Naive thymus-derived CD8-positive, alpha-beta T cell (primary cell): ENCODE results near the gene MED13L. TPM values are rescaled to one million over a fixed set of nuclear protein-coding genes. Genes with fewer than 3 reads are reported as not detected.

ENCODE experiments used
- ATAC-seq, 2 donors: fragments of 150-1000 bp; cut with Tn5 transposase in 1 of 2; sonication (Bioruptor Pico), chemical (Tn5 transposase) in 1 of 2; 1 replicate in 1 of 2; 2 replicates in 1 of 2; pipeline ENCODE4 v1.10.0; 2021; ENCODE audit warnings: mild to moderate bottlenecking in 2 of 2, moderate library complexity in 2 of 2
- POLR2A ChIA-PET: fragments of 350-600 bp; sonication (Branson Sonifier 250); formaldehyde crosslinking; loops from one replicate; lab custom pipeline; 2021; ENCODE audit warnings: antibody characterized with exemption; lab: Charles Lee
- DNase-seq, 10 donors: peaks; one replicate each; pipeline versions ENCODE4 v3.0.0 to v3.0.0-alpha.2; 2020 to 2022
- H3K27ac Mint-ChIP-seq, 10 donors: one replicate each; pipeline ENCODE4 v1.8.0; 2020 to 2022; ENCODE audit warnings: mild to moderate bottlenecking in 10 of 10, mixed read lengths in 10 of 10, moderate library complexity in 4 of 10, inconsistent platforms in 1 of 10
- H3K27me3 Mint-ChIP-seq, 5 donors: one replicate each; pipeline ENCODE4 v1.8.0; 2021 to 2022; ENCODE audit warnings: mixed read lengths in 5 of 5
- H3K36me3 Mint-ChIP-seq, 3 donors: one replicate each; pipeline ENCODE4 v1.8.0; 2020 to 2022; ENCODE audit warnings: mixed read lengths in 3 of 3, mild to moderate bottlenecking in 2 of 3, inconsistent platforms in 1 of 3
- H3K4me1 Mint-ChIP-seq, 4 donors: one replicate each; pipeline ENCODE4 v1.8.0; 2021 to 2022; ENCODE audit warnings: mixed read lengths in 4 of 4
- H3K4me3 Mint-ChIP-seq, 10 donors: one replicate each; pipeline ENCODE4 v1.8.0; 2020 to 2022; ENCODE audit warnings: mild to moderate bottlenecking in 10 of 10, mixed read lengths in 10 of 10, moderate library complexity in 6 of 10, inconsistent platforms in 1 of 10
- H3K9me3 Mint-ChIP-seq, 9 donors: one replicate each; pipeline ENCODE4 v1.8.0; 2020 to 2022; ENCODE audit warnings: mixed read lengths in 9 of 9, mild to moderate bottlenecking in 3 of 9, inconsistent platforms in 1 of 9, moderate library complexity in 1 of 9
- polyA plus RNA-seq, 3 donors: library from polyadenylated mRNA; unstranded; fragments of 300-500 nt; fragmentation: Illumina TruSeq; gene quantifications; one replicate each; pipeline ENCODE4 v1.2.3, GENCODE V29; 2021
- total RNA-seq, 8 experiments: library from RNA in 2 of 8; stranded (reverse) in 2 of 8; gene quantifications; one replicate each; pipeline ENCODE4 v1.2.3 and lab custom pipeline; 2021 to 2026

Gene MED13L
- total RNA-seq: 100 to 1,000 TPM; 164 TPM
- 1 to 10 TPM; 5.1 to 6.7 (median 6.1) TPM for polyA plus RNA-seq
- 117 to 331 (median 223) reads per million in 6 experiments for total RNA-seq (lab: John Stamatoyannopoulos, UW)

GRCh38 chr12:116277467-116278278 is at the start of gene MED13L:
MED13L (minus strand) TSS chr12:116277693; CDS start chr12:116277131, 562 bp downstream.
- Mint-ChIP-seq H3K4me3 (peak within 1 kb of the TSS; percentile 91 to 98 (median 96)), H3K9me3 (no peaks in the 10 kb centered on the region), H3K36me3 (no peaks in the 10 kb centered on the region), H3K4me1 (peaks cover 16 to 50% (median 38%) of the 10 kb centered on the region in 4 donors), H3K27ac (peak within 1 kb of the TSS; percentile 93 to 98 (median 95)), H3K27me3 (no peaks in the 10 kb centered on the region)
- ATAC-seq (peak; percentile 79 to 81), DNase-seq (peak; percentile 82 to 93 (median 90))
- POLR2A ChIA-PET: interaction anchor here (0.6 to 1.4 kb wide), 7 partner anchors 12 to 282 kb away, joined by 3 to 5 read pairs (median 3); partner anchors contain the start of gene MAP1LC3B2

- peak overlapping the region in 9 of 10 donors; percentile 12 to 59 (median 52) for H3K4me3 Mint-ChIP-seq
- POLR2A ChIA-PET: interaction anchor here (0.7 to 1.0 kb wide), 2 partner anchors 18 to 33 kb away, joined by 3 read pairs; no protein-coding TSS in a partner anchor
Observed at GRCh38 chr12:116325336-116325664, 47.8 kb upstream of the MED13L start.

GRCh38 chr12:116324654-116325335 is 47.3 kb upstream of the MED13L start:
- DNase-seq (no peak), ATAC-seq (no peak)
- H3K27ac Mint-ChIP-seq: peak overlapping the region; percentile 77 to 95 (median 88)
- peaks cover 0 to 2% (median 0%) of the 10 kb centered on the region in 9 donors for H3K9me3 Mint-ChIP-seq
- peak overlapping the region; percentile 12 to 62 (median 54) for H3K4me3 Mint-ChIP-seq
- H3K4me1 Mint-ChIP-seq: peaks cover 18 to 47% (median 37%) of the 10 kb centered on the region in 4 donors
- no peaks in the 10 kb centered on the region for H3K27me3 Mint-ChIP-seq
- no peaks in the 10 kb centered on the region for H3K36me3 Mint-ChIP-seq
- POLR2A ChIA-PET: interaction anchor here (0.7 kb wide), 1 partner anchor 33 kb away, joined by 3 read pairs; no protein-coding TSS in a partner anchor

More at GRCh38 chr12:116325336-116325664, 47.8 kb upstream of the MED13L start:
- peaks cover 0 to 2% (median 0%) of the 10 kb centered on the region in 9 donors for H3K9me3 Mint-ChIP-seq
- H3K4me1 Mint-ChIP-seq: peaks cover 13 to 42% (median 32%) of the 10 kb centered on the region in 4 donors
- H3K36me3 Mint-ChIP-seq: no peaks in the 10 kb centered on the region
- ATAC-seq (peak; percentile 89 to 97), DNase-seq (peak in 6 of 10 donors; percentile 6 to 58 (median 32))
- no peaks in the 10 kb centered on the region for H3K27me3 Mint-ChIP-seq
- H3K27ac Mint-ChIP-seq: peak overlapping the region; percentile 77 to 95 (median 88)

GRCh38 chr12:116323406-116324386 is 46.2 kb upstream of the MED13L start:
- POLR2A ChIA-PET: interaction anchor here (0.6 to 1.8 kb wide), 3 partner anchors 11 to 164 kb away, joined by 3 to 4 read pairs (median 4); no protein-coding TSS in a partner anchor
- peak overlapping the region in 3 of 10 donors; percentile 28 to 55 (median 54) for H3K4me3 Mint-ChIP-seq
- no peaks in the 10 kb centered on the region for H3K36me3 Mint-ChIP-seq
- no peaks in the 10 kb centered on the region for H3K27me3 Mint-ChIP-seq
- ATAC-seq: no peak
- H3K4me1 Mint-ChIP-seq: peaks cover 25 to 57% (median 47%) of the 10 kb centered on the region in 4 donors
- H3K9me3 Mint-ChIP-seq: peaks cover 0 to 2% (median 0%) of the 10 kb centered on the region in 9 donors
- DNase-seq: no peak
- H3K27ac Mint-ChIP-seq: peak overlapping the region in 8 of 10 donors; percentile 34 to 89 (median 60)

- peaks cover 0 to 2% (median 0%) of the 10 kb centered on the region in 5 donors for H3K27me3 Mint-ChIP-seq
- H3K4me3 Mint-ChIP-seq: no peak overlapping the region
- DNase-seq (no peak), ATAC-seq (no peak)
- no peaks in the 10 kb centered on the region for H3K9me3 Mint-ChIP-seq
- H3K27ac Mint-ChIP-seq: peak overlapping the region in 1 of 10 donors; percentile 18
- H3K36me3 Mint-ChIP-seq: no peaks in the 10 kb centered on the region
- peaks cover 25 to 54% (median 48%) of the 10 kb centered on the region in 4 donors for H3K4me1 Mint-ChIP-seq
- POLR2A ChIA-PET: no interaction called here
Observed at GRCh38 chr12:116321913-116322312, 44.4 kb upstream of the MED13L start.

GRCh38 chr12:116320791-116321217 is 43.3 kb upstream of the MED13L start:
- Mint-ChIP-seq H3K27ac (peak overlapping the region in 2 of 10 donors; percentile 44 to 54), H3K4me3 (no peak overlapping the region), H3K4me1 (peaks cover 25 to 53% (median 43%) of the 10 kb centered on the region in 4 donors), H3K9me3 (no peaks in the 10 kb centered on the region), H3K36me3 (no peaks in the 10 kb centered on the region), H3K27me3 (peaks cover 0 to 2% (median 0%) of the 10 kb centered on the region in 5 donors)
- POLR2A ChIA-PET: no interaction called here
- DNase-seq (no peak), ATAC-seq (no peak)

GRCh38 chr12:116319898-116320621 is 42.6 kb upstream of the MED13L start:
- POLR2A ChIA-PET: interaction anchor here (0.7 to 1.3 kb wide), 2 partner anchors 22 to 271 kb away, joined by 3 to 4 read pairs; no protein-coding TSS in a partner anchor
- peaks cover 23 to 53% (median 36%) of the 10 kb centered on the region in 4 donors for H3K4me1 Mint-ChIP-seq

GRCh38 chr12:116319233-116319897 is 41.9 kb upstream of the MED13L start:
- peak overlapping the region; percentile 48 to 81 (median 68) for H3K4me3 Mint-ChIP-seq
- H3K4me1 Mint-ChIP-seq: peaks cover 21 to 46% (median 30%) of the 10 kb centered on the region in 4 donors
- POLR2A ChIA-PET: interaction anchor here (0.7 to 1.3 kb wide), 2 partner anchors 21 to 272 kb away, joined by 3 to 4 read pairs; no protein-coding TSS in a partner anchor
- DNase-seq (peak in 1 of 10 donors; percentile 4), ATAC-seq (no peak)
- H3K27me3 Mint-ChIP-seq: peaks cover 0 to 2% (median 0%) of the 10 kb centered on the region in 5 donors
- no peaks in the 10 kb centered on the region for H3K36me3 Mint-ChIP-seq
- H3K9me3 Mint-ChIP-seq: peaks cover 0 to 2% (median 0%) of the 10 kb centered on the region in 9 donors
- H3K27ac Mint-ChIP-seq: peak overlapping the region in 7 of 10 donors; percentile 21 to 85 (median 64)

More at GRCh38 chr12:116319898-116320621, 42.6 kb upstream of the MED13L start:
- peak in 2 of 10 donors; percentile 11 to 32 for DNase-seq
- peaks cover 0 to 2% (median 0%) of the 10 kb centered on the region in 9 donors for H3K9me3 Mint-ChIP-seq
- peak overlapping the region in 8 of 10 donors; percentile 21 to 85 (median 66) for H3K27ac Mint-ChIP-seq
- no peaks in the 10 kb centered on the region for H3K36me3 Mint-ChIP-seq
- ATAC-seq: peak; percentile 37 to 53
- H3K4me3 Mint-ChIP-seq: peak overlapping the region; percentile 48 to 81 (median 68)
- peaks cover 0 to 2% (median 0%) of the 10 kb centered on the region in 5 donors for H3K27me3 Mint-ChIP-seq

GRCh38 chr12:116318576-116319232 is 41.2 kb upstream of the MED13L start:
- H3K4me3 Mint-ChIP-seq: peak overlapping the region in 4 of 10 donors; percentile 15 to 80 (median 36)
- peaks cover 0 to 2% (median 0%) of the 10 kb centered on the region in 9 donors for H3K9me3 Mint-ChIP-seq
- H3K36me3 Mint-ChIP-seq: no peaks in the 10 kb centered on the region
- DNase-seq (no peak), ATAC-seq (no peak)
- peaks cover 0 to 2% (median 0%) of the 10 kb centered on the region in 5 donors for H3K27me3 Mint-ChIP-seq
- peak overlapping the region in 2 of 10 donors; percentile 11 to 33 for H3K27ac Mint-ChIP-seq
- POLR2A ChIA-PET: interaction anchor here (1.3 kb wide), 1 partner anchor 21 kb away, joined by 3 read pairs; no protein-coding TSS in a partner anchor
- peaks cover 19 to 40% (median 24%) of the 10 kb centered on the region in 4 donors for H3K4me1 Mint-ChIP-seq
